Purkinje cell (primary cell): Measurements from ENCODE around the gene SUN3. TPM values are rescaled to one million over a fixed set of nuclear protein-coding genes. Genes with fewer than 3 reads are reported as not detected.

Experiments used
- polyA plus RNA-seq: library from polyadenylated mRNA; unstranded; fragments of >200 nt; fragmentation: Nextera tagmentation; gene quantifications from 2 replicates; pipeline ENCODE4 v1.2.1, GENCODE V29; 2014

The SUN3 gene, protein sequence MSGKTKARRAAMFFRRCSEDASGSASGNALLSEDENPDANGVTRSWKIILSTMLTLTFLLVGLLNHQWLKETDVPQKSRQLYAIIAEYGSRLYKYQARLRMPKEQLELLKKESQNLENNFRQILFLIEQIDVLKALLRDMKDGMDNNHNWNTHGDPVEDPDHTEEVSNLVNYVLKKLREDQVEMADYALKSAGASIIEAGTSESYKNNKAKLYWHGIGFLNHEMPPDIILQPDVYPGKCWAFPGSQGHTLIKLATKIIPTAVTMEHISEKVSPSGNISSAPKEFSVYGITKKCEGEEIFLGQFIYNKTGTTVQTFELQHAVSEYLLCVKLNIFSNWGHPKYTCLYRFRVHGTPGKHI
- not detected in 2 replicates for polyA plus RNA-seq

GRCh38 chr7:48028938-48029337, at the start of gene SUN3:
Gene SUN3, minus strand, starts transcription at chr7:48029107. Its CDS starts 169 bp downstream, at chr7:48028938.

GRCh38 chr7:48035301-48035966, 6.5 kb upstream of the SUN3 start, which contains the start of gene C7orf57:
Gene C7orf57, plus strand, starts transcription at chr7:48035543. Its CDS starts 766 bp downstream, at chr7:48036309.

GRCh38 chr7:47979145-47979831, 49.6 kb downstream of the SUN3 start, which contains the start of gene HUS1:
Gene HUS1, minus strand, starts transcription at chr7:47979615. Its CDS starts 96 bp downstream, at chr7:47979519.

GRCh38 chr7:47948141-47948790, 80.6 kb downstream of the SUN3 start, which contains the start of gene PKD1L1:
Gene PKD1L1, minus strand, starts transcription at chr7:47948466. Its CDS starts 26 bp downstream, at chr7:47948440.

Other genes with a start within 250 kb of the SUN3 start
- gene PKD1L1, start 80.6 kb downstream of the SUN3 start, polyA plus RNA-seq = 0.15 TPM in 1 of 2 replicates, not detected in the other
- gene HUS1, start 49.5 kb downstream of the SUN3 start, polyA plus RNA-seq = 15.6 and 17.2 TPM in 2 replicates
- gene C7orf57, start 6.4 kb upstream of the SUN3 start, polyA plus RNA-seq = 0.41 and 0.87 TPM in 2 replicates
- 10.4 and 22.2 TPM in 2 replicates for gene UPP1, start 60.2 kb upstream of the SUN3 start, polyA plus RNA-seq
- not detected in 2 replicates for gene ABCA13, start 142.4 kb upstream of the SUN3 start, polyA plus RNA-seq